ENCODE results near the gene IFIT1B.
"Not testable (repeated sequence)": the region's sequence is repeated elsewhere in the genome, so short reads cannot be mapped to it uniquely, and the experiment has no call there.

DNA sequence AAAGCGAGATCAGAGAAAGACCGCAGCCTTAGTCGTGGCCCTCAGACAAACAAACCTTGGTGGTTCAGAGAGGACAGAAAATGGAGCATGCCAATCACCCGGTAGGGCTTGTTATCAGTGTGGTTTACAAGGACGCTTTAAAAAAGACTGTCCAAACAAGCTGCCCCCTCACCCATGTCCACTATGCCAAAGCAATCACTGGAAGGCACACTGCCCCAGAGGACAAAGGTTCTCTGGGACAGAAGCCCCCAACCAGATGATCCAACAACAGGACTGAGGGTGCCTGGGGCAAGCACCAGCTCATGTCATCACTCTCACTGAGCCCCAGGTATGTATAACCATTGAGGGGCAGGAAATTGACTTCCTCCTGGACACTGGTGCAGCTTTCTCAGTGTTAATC, 31.4 kb downstream of the IFIT1B start:
- not testable (repeated sequence) for TF ChIP-seq YY1 (tag by site-specific recombination; IDR thresholded peaks at IDR 0.05); ZNF621 (tag by site-specific recombination; IDR thresholded peaks at IDR 0.05); MZF1 (tag by site-specific recombination; IDR thresholded peaks at IDR 0.05; ENCODE audit: borderline replicate concordance); ZNF274 (IDR thresholded peaks at IDR 0.05; ENCODE audit: low read length); ZNF274 (tag by site-specific recombination; IDR thresholded peaks at IDR 0.05; ENCODE audit: borderline replicate concordance); ZBTB8A (tag by site-specific recombination; IDR thresholded peaks at IDR 0.05); KLF16 (tag by site-specific recombination; IDR thresholded peaks at IDR 0.05); ZNF664 (tag by site-specific recombination; IDR thresholded peaks at IDR 0.05); ZNF23 (tag by site-specific recombination; IDR thresholded peaks at IDR 0.05; ENCODE audit: borderline replicate concordance); ZNF354C (tag by site-specific recombination; IDR thresholded peaks at IDR 0.05; ENCODE audit: borderline replicate concordance, low read depth); ZBTB21 (tag by site-specific recombination; IDR thresholded peaks at IDR 0.05)
- TF ChIP-seq, protein P1, sequence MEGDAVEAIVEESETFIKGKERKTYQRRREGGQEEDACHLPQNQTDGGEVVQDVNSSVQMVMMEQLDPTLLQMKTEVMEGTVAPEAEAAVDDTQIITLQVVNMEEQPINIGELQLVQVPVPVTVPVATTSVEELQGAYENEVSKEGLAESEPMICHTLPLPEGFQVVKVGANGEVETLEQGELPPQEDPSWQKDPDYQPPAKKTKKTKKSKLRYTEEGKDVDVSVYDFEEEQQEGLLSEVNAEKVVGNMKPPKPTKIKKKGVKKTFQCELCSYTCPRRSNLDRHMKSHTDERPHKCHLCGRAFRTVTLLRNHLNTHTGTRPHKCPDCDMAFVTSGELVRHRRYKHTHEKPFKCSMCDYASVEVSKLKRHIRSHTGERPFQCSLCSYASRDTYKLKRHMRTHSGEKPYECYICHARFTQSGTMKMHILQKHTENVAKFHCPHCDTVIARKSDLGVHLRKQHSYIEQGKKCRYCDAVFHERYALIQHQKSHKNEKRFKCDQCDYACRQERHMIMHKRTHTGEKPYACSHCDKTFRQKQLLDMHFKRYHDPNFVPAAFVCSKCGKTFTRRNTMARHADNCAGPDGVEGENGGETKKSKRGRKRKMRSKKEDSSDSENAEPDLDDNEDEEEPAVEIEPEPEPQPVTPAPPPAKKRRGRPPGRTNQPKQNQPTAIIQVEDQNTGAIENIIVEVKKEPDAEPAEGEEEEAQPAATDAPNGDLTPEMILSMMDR (tag by site-specific recombination; IDR thresholded peaks at IDR 0.05) = not testable (repeated sequence)
- TF ChIP-seq, protein P2, sequence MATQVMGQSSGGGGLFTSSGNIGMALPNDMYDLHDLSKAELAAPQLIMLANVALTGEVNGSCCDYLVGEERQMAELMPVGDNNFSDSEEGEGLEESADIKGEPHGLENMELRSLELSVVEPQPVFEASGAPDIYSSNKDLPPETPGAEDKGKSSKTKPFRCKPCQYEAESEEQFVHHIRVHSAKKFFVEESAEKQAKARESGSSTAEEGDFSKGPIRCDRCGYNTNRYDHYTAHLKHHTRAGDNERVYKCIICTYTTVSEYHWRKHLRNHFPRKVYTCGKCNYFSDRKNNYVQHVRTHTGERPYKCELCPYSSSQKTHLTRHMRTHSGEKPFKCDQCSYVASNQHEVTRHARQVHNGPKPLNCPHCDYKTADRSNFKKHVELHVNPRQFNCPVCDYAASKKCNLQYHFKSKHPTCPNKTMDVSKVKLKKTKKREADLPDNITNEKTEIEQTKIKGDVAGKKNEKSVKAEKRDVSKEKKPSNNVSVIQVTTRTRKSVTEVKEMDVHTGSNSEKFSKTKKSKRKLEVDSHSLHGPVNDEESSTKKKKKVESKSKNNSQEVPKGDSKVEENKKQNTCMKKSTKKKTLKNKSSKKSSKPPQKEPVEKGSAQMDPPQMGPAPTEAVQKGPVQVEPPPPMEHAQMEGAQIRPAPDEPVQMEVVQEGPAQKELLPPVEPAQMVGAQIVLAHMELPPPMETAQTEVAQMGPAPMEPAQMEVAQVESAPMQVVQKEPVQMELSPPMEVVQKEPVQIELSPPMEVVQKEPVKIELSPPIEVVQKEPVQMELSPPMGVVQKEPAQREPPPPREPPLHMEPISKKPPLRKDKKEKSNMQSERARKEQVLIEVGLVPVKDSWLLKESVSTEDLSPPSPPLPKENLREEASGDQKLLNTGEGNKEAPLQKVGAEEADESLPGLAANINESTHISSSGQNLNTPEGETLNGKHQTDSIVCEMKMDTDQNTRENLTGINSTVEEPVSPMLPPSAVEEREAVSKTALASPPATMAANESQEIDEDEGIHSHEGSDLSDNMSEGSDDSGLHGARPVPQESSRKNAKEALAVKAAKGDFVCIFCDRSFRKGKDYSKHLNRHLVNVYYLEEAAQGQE (tag by site-specific recombination; IDR thresholded peaks at IDR 0.05) = not testable (repeated sequence)
- TF ChIP-seq, protein P3, sequence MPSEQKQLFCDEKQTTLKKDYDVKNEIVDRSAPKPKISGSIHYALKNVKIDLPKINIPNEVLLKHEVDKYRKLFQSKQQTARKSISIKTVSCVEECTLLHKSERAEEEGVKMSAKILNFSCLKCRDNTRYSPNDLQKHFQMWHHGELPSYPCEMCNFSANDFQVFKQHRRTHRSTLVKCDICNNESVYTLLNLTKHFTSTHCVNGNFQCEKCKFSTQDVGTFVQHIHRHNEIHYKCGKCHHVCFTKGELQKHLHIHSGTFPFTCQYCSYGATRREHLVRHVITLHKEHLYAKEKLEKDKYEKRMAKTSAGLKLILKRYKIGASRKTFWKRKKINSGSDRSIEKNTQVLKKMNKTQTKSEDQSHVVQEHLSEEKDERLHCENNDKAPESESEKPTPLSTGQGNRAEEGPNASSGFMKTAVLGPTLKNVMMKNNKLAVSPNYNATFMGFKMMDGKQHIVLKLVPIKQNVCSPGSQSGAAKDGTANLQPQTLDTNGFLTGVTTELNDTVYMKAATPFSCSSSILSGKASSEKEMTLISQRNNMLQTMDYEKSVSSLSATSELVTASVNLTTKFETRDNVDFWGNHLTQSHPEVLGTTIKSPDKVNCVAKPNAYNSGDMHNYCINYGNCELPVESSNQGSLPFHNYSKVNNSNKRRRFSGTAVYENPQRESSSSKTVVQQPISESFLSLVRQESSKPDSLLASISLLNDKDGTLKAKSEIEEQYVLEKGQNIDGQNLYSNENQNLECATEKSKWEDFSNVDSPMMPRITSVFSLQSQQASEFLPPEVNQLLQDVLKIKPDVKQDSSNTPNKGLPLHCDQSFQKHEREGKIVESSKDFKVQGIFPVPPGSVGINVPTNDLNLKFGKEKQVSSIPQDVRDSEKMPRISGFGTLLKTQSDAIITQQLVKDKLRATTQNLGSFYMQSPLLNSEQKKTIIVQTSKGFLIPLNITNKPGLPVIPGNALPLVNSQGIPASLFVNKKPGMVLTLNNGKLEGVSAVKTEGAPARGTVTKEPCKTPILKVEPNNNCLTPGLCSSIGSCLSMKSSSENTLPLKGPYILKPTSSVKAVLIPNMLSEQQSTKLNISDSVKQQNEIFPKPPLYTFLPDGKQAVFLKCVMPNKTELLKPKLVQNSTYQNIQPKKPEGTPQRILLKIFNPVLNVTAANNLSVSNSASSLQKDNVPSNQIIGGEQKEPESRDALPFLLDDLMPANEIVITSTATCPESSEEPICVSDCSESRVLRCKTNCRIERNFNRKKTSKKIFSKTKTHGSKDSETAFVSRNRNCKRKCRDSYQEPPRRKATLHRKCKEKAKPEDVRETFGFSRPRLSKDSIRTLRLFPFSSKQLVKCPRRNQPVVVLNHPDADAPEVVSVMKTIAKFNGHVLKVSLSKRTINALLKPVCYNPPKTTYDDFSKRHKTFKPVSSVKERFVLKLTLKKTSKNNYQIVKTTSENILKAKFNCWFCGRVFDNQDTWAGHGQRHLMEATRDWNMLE (tag by site-specific recombination; conservative IDR thresholded peaks at IDR 0.05; ENCODE audit: low read depth) = not testable (repeated sequence)
- TF ChIP-seq, protein P4, sequence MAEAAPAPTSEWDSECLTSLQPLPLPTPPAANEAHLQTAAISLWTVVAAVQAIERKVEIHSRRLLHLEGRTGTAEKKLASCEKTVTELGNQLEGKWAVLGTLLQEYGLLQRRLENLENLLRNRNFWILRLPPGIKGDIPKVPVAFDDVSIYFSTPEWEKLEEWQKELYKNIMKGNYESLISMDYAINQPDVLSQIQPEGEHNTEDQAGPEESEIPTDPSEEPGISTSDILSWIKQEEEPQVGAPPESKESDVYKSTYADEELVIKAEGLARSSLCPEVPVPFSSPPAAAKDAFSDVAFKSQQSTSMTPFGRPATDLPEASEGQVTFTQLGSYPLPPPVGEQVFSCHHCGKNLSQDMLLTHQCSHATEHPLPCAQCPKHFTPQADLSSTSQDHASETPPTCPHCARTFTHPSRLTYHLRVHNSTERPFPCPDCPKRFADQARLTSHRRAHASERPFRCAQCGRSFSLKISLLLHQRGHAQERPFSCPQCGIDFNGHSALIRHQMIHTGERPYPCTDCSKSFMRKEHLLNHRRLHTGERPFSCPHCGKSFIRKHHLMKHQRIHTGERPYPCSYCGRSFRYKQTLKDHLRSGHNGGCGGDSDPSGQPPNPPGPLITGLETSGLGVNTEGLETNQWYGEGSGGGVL (tag by site-specific recombination; IDR thresholded peaks at IDR 0.05) = not testable (repeated sequence)
